Right lobe of liver (tissue), 4 donors: Measurements from ENCODE around the gene IPMK.

Experiments used
- POLR2A ChIP-seq: fragments of 450-650 bp; IDR thresholded peaks from one replicate; pipeline ENCODE4 v1.6.1; 2017; ENCODE audit warnings: antibody characterized with exemption, mild to moderate bottlenecking
- TF ChIP-seq, protein P1 (sequence below), 4 donors: fragments of 200-600 bp in 3 of 4; fragments of 450-650 bp in 1 of 4; IDR thresholded peaks; one replicate each; pipeline versions ENCODE4 v1.5.1 to v1.8.0; 2016 to 2022; ENCODE audit warnings: antibody characterized with exemption in 4 of 4, mild to moderate bottlenecking in 2 of 4
- donor health status: DM: no; HTN: no; CAD: no.
- donor health status: DM: no; HTN: no; CAD: no.
- donor health status: DM: no; HTN: yes; CAD: no.

DNA sequence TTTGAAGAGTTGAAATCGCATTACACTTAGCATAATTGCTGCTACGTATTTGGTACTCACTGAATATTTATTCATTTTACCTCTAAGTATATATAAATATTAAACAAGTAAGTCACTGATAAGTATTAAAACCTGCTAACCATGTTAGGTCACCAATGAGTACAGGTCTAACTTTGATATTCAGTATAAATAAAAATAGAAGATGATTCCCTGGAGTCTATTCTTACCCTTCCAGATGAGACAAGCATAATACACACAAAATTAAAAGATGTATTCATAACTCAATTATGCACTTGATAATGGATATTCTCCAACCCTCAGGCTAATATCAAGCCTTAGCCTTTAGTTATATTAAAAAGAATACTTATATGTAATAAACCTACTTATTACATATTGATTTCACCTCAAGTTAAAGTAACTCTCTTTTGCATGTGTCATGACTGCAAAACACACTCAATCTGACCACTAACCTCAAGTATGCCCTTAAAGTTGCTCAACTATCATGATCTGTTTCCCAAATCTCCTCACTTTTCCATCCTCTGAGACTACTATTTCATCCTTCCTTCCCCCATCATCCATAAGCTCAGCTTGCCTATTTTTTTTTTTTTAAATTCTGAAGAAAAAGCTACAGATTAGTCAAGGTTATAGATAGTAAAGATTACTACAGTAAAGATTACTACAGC is 46.8 kb downstream of the IPMK start:
- TF ChIP-seq POLR2A: no peak
- TF ChIP-seq, protein P1, sequence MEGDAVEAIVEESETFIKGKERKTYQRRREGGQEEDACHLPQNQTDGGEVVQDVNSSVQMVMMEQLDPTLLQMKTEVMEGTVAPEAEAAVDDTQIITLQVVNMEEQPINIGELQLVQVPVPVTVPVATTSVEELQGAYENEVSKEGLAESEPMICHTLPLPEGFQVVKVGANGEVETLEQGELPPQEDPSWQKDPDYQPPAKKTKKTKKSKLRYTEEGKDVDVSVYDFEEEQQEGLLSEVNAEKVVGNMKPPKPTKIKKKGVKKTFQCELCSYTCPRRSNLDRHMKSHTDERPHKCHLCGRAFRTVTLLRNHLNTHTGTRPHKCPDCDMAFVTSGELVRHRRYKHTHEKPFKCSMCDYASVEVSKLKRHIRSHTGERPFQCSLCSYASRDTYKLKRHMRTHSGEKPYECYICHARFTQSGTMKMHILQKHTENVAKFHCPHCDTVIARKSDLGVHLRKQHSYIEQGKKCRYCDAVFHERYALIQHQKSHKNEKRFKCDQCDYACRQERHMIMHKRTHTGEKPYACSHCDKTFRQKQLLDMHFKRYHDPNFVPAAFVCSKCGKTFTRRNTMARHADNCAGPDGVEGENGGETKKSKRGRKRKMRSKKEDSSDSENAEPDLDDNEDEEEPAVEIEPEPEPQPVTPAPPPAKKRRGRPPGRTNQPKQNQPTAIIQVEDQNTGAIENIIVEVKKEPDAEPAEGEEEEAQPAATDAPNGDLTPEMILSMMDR (IDR thresholded peaks at IDR 0.05): no peak
